GM21526 (cell line): ENCODE measurements around the gene PRMT7.

Source experiments
- ATAC-seq: cut with Tn5 transposase; IDR thresholded peaks from one replicate; pipeline ENCODE4 v1.9.1; 2021; ENCODE audit warnings: moderate library complexity; ENCODE audit not compliant: unreplicated experiment, low FRiP score

Gene PRMT7

GRCh38 chr16:68372806-68373205 lies 62.0 kb downstream of the PRMT7 start:
- ATAC-seq = no peak

- ATAC-seq = no peak
These were observed 62.9 kb downstream of the PRMT7 start for GRCh38 chr16:68373528-68374245.

GRCh38 chr16:68374246-68374805 lies 63.5 kb downstream of the PRMT7 start:
- no peak for ATAC-seq

GRCh38 chr16:68374961-68375660 lies 64.3 kb downstream of the PRMT7 start:
- no peak for ATAC-seq

GRCh38 chr16:68375801-68376536 lies 65.2 kb downstream of the PRMT7 start:
- no peak for ATAC-seq

GRCh38 chr16:68376590-68376989 lies 65.8 kb downstream of the PRMT7 start:
- no peak for ATAC-seq

- ATAC-seq = no peak
These were observed 66.4 kb downstream of the PRMT7 start for GRCh38 chr16:68377221-68377620.

GRCh38 chr16:68377667-68378393 lies 67.0 kb downstream of the PRMT7 start:
- no peak for ATAC-seq

- no peak for ATAC-seq
These were observed 67.9 kb downstream of the PRMT7 start for GRCh38 chr16:68378436-68379415.

GRCh38 chr16:68379472-68380347 lies 68.9 kb downstream of the PRMT7 start:
- no peak for ATAC-seq

GRCh38 chr16:68380348-68380670 lies 69.5 kb downstream of the PRMT7 start:
- no peak for ATAC-seq

GRCh38 chr16:68380676-68381362 lies 70.0 kb downstream of the PRMT7 start:
- ATAC-seq = no peak

GRCh38 chr16:68381363-68381724 lies 70.5 kb downstream of the PRMT7 start:
- ATAC-seq = no peak

GRCh38 chr16:68382296-68382718 lies 71.5 kb downstream of the PRMT7 start:
- ATAC-seq = peak; percentile 43

GRCh38 chr16:68383858-68384257 lies 73.0 kb downstream of the PRMT7 start:
- ATAC-seq = no peak

- ATAC-seq = no peak
These were observed 73.7 kb downstream of the PRMT7 start for GRCh38 chr16:68384288-68385161.

- ATAC-seq = no peak
These were observed 74.6 kb downstream of the PRMT7 start for GRCh38 chr16:68385371-68385770.
